GM12892 (cell line): Measurements from ENCODE around the gene AACS.

Source experiments
- POLR2A ChIP-seq: IDR thresholded peaks from 2 replicates; pipeline ENCODE4 v1.6.1; 2011; ENCODE audit warnings: low read depth, low read length, control low read depth
- POLR2AphosphoS5 ChIP-seq: IDR thresholded peaks from 2 replicates; pipeline ENCODE4 v1.6.1; 2011; ENCODE audit warnings: low read depth, low read length, control low read depth

DNA sequence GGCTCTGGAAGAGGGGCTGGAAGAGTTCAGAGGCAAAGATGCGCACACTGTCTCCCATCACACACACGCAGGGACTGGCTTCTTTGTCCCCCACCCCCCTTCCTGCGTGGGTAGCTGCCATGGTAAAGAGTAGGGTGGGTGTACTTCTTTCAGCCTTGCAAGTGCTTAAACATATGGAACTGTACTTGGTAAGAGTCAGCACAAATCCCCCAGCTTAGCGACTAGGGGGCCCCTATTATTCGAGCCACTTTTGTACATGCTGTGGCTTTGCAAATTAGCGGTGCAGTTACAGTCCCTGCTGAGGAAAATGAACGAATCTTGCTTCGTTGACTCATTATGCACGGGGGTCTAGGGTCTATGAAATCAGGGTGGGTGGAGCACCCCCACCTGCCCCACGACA lies 123.8 kb downstream of the AACS start:
- TF ChIP-seq POLR2AphosphoS5 (no peak), POLR2A (no peak)
